TTC549 (cell line): ENCODE data around the gene FYB2.

Experiments used
- FAIRE-seq: peaks from 2 replicates; lab custom pipeline; 2012; peaks lifted over from hg19 to GRCh38; lab: Jason Lieb, UNC

The FYB2 gene

GRCh38 chr1:56834137-56834900 is 15.1 kb upstream of the FYB2 start:
- no peak for FAIRE-seq

- FAIRE-seq: no peak
Measured at GRCh38 chr1:56833088-56833487, 13.9 kb upstream of the FYB2 start.

- peak; percentile 32 for FAIRE-seq
Measured at GRCh38 chr1:56831871-56832693, 12.9 kb upstream of the FYB2 start.

- no peak for FAIRE-seq
Measured at GRCh38 chr1:56830052-56830451, 10.8 kb upstream of the FYB2 start.

GRCh38 chr1:56827711-56828110 is 8.5 kb upstream of the FYB2 start:
- FAIRE-seq: no peak

- FAIRE-seq: no peak
Measured at GRCh38 chr1:56825436-56825835, 6.2 kb upstream of the FYB2 start.

- no peak for FAIRE-seq
Measured at GRCh38 chr1:56824938-56825337, 5.7 kb upstream of the FYB2 start.

GRCh38 chr1:56824271-56824670 is 5.1 kb upstream of the FYB2 start:
- no peak for FAIRE-seq

GRCh38 chr1:56821462-56821797 is 2.2 kb upstream of the FYB2 start:
- no peak for FAIRE-seq

GRCh38 chr1:56820755-56821461 is 1.7 kb upstream of the FYB2 start:
- FAIRE-seq: no peak

GRCh38 chr1:56817716-56818463 is 1.3 kb downstream of the FYB2 start:
- FAIRE-seq: no peak

- no peak for FAIRE-seq
Measured at GRCh38 chr1:56816909-56817308, 2.3 kb downstream of the FYB2 start.

- FAIRE-seq: no peak
Measured at GRCh38 chr1:56816264-56816663, 2.9 kb downstream of the FYB2 start.

GRCh38 chr1:56814205-56814604 is 5.0 kb downstream of the FYB2 start:
- FAIRE-seq: no peak

GRCh38 chr1:56811331-56811730 is 7.9 kb downstream of the FYB2 start:
- FAIRE-seq: no peak

- FAIRE-seq: no peak
Measured at GRCh38 chr1:56808410-56808809, 10.8 kb downstream of the FYB2 start.

- no peak for FAIRE-seq
Measured at GRCh38 chr1:56806804-56807203, 12.4 kb downstream of the FYB2 start.

- FAIRE-seq: no peak
Measured at GRCh38 chr1:56803561-56804156, 15.5 kb downstream of the FYB2 start.

GRCh38 chr1:56799605-56800400 is 19.4 kb downstream of the FYB2 start:
- no peak for FAIRE-seq

- no peak for FAIRE-seq
Measured at GRCh38 chr1:56798053-56798471, 21.1 kb downstream of the FYB2 start.

- FAIRE-seq: no peak
Measured at GRCh38 chr1:56797065-56797685, 22.0 kb downstream of the FYB2 start.
